HepG2 (cell line): Measurements from ENCODE around the gene FAM209A. TPM values are rescaled to one million over a fixed set of nuclear protein-coding genes. Genes with fewer than 3 reads are reported as not detected.

ENCODE experiments used
- ATAC-seq: fragments of 200-7000 bp; cut with Tn5 transposase; 3 replicates; pipeline ENCODE4 v1.9.1; 2020; ENCODE audit warnings: mild to moderate bottlenecking, moderate library complexity
- BruUV-seq: library from RNA; stranded (reverse); fragments of 400-500 nt; replicated peaks from 2 replicates; lab custom pipeline; 2021; lab: Mats Ljungman, UMichigan
- CTCF ChIA-PET: fragments of 300-600 bp; formaldehyde crosslinking; extraction: SDS; loops from one replicate; lab custom pipeline; 2021; ENCODE audit warnings: low total read pairs, inconsistent platforms, low intra/inter-chr PET ratio; lab: Yijun Ruan, JAX
- POLR2A ChIA-PET: fragments of 350-600 bp; sonication (Branson Sonifier 250); formaldehyde crosslinking; loops from one replicate; lab custom pipeline; 2020; ENCODE audit warnings: antibody characterized with exemption, inconsistent platforms; lab: Yijun Ruan, JAX
- DNase-seq: peaks from one replicate; pipeline ENCODE4 v3.0.0-alpha.2; 2015; ENCODE audit warnings: low spot score
- FAIRE-seq: peaks from 3 replicates; lab custom pipeline; 2011; peaks lifted over from hg19 to GRCh38; lab: Jason Lieb, UNC
- H2AFZ ChIP-seq: one replicate; pipeline ENCODE4 v1.6.1; 2011; ENCODE audit warnings: low read length, inconsistent platforms
- H3K27ac ChIP-seq: fragments of 300-600 bp; 3 replicates; pipeline ENCODE4 v1.8.0; 2011; ENCODE audit warnings: mixed run types, mild to moderate bottlenecking, mixed read lengths, low read length, inconsistent platforms; ENCODE audit not compliant: insufficient read depth; ENCODE audit errors: extremely low read length
- H3K27me3 ChIP-seq, 2 experiments: fragments of 200-600 bp in 1 of 2; 2 replicates in 1 of 2; 3 replicates in 1 of 2; pipeline versions ENCODE4 v1.6.0 to v1.8.0; 2011; ENCODE audit warnings: low read length in 2 of 2, mild to moderate bottlenecking in 2 of 2, moderate library complexity in 2 of 2, inconsistent platforms in 1 of 2; ENCODE audit not compliant: insufficient read depth in 2 of 2, control insufficient read depth in 1 of 2
- H3K36me3 ChIP-seq, 2 experiments: fragments of 200-600 bp in 1 of 2; replicated peaks in 1 of 2; 2 replicates in 1 of 2; 3 replicates in 1 of 2; pipeline versions ENCODE4 v1.5.1 to v1.8.0; 2011; ENCODE audit warnings: low read length in 2 of 2, inconsistent platforms in 1 of 2; ENCODE audit not compliant: insufficient read depth in 2 of 2, control insufficient read depth in 1 of 2
- H3K4me1 ChIP-seq: 2 replicates; pipeline ENCODE4 v1.5.1; 2012; ENCODE audit warnings: low read length, inconsistent platforms; ENCODE audit not compliant: insufficient read depth
- H3K4me2 ChIP-seq: 2 replicates; pipeline ENCODE4 v1.6.0; 2011; ENCODE audit warnings: low read depth, low read length, inconsistent platforms
- H3K4me3 ChIP-seq, 3 experiments: fragments of 200-600 bp in 1 of 3; sonication (generic), shearing (Covaris generic) in 1 of 3; replicated peaks in 1 of 3; 2 replicates each; pipeline ENCODE4 v1.5.1; 2011 to 2016; ENCODE audit warnings: low read length in 3 of 3, inconsistent platforms in 2 of 3, low read depth in 2 of 3, mild to moderate bottlenecking in 2 of 3, control low read depth in 1 of 3, mixed read lengths in 1 of 3; ENCODE audit not compliant: insufficient read depth in 1 of 3
- H3K79me2 ChIP-seq: one replicate; pipeline ENCODE4 v1.6.1; 2011; ENCODE audit warnings: low read length, inconsistent platforms; ENCODE audit not compliant: insufficient read depth
- H3K9ac ChIP-seq: 2 replicates; pipeline ENCODE4 v1.6.0; 2011; ENCODE audit warnings: mild to moderate bottlenecking, low read depth, low read length, inconsistent platforms; ENCODE audit not compliant: insufficient read depth
- H3K9me3 ChIP-seq: 2 replicates; pipeline ENCODE4 v1.5.1; 2012; ENCODE audit warnings: mild to moderate bottlenecking, low read length
- H4K20me1 ChIP-seq: 2 replicates; pipeline ENCODE4 v1.6.0; 2011; ENCODE audit warnings: inconsistent platforms, mild to moderate bottlenecking, low read length, moderate library complexity; ENCODE audit not compliant: insufficient read depth
- ERF ChIP-seq: IDR thresholded peaks from 2 replicates; pipeline ENCODE4 v1.6.1; 2018; ENCODE audit warnings: missing biosample characterization, missing genetic modification reagents
- LBX2 ChIP-seq: sonication (generic); formaldehyde crosslinking; IDR thresholded peaks from 2 replicates; pipeline ENCODE4 v1.5.0; 2020; ENCODE audit warnings: missing genetic modification reagents, mild to moderate bottlenecking, borderline replicate concordance
- STAT5B ChIP-seq: sonication (generic); formaldehyde crosslinking; IDR thresholded peaks from 2 replicates; pipeline ENCODE4 v1.4.0; 2020; ENCODE audit warnings: missing genetic modification reagents
- TCF12 ChIP-seq, 2 experiments: fragments of 450-650 bp in 1 of 2; sonication (generic) in 1 of 2; formaldehyde crosslinking in 1 of 2; IDR thresholded peaks; 2 replicates each; pipeline versions ENCODE4 v1.6.1 to v1.8.0; 2017 to 2022; ENCODE audit warnings: antibody characterized with exemption in 1 of 2, mild to moderate bottlenecking in 1 of 2, missing genetic modification reagents in 1 of 2, moderate library complexity in 1 of 2
- U2AF1 ChIP-seq: fragments of 200-400 bp; formaldehyde crosslinking; optimal IDR thresholded peaks from 2 replicates; pipeline ENCODE3; 2017; ENCODE audit warnings: mild to moderate bottlenecking, low read depth, low read length
- ZNF12 ChIP-seq: sonication (generic); formaldehyde crosslinking; IDR thresholded peaks from 2 replicates; pipeline ENCODE4 v1.5.0; 2020; ENCODE audit warnings: missing genetic modification reagents
- ZNF432 ChIP-seq: sonication (generic); formaldehyde crosslinking; IDR thresholded peaks from 2 replicates; pipeline ENCODE4 v1.5.0; 2020; ENCODE audit warnings: missing genetic modification reagents, mild to moderate bottlenecking, borderline replicate concordance
- ZNF484 ChIP-seq: sonication (generic); formaldehyde crosslinking; IDR thresholded peaks from 2 replicates; pipeline ENCODE4 v1.5.1; 2020; ENCODE audit warnings: mild to moderate bottlenecking, low read depth, missing genetic modification reagents, borderline replicate concordance
- ZNF572 ChIP-seq: sonication (generic); formaldehyde crosslinking; IDR thresholded peaks from 2 replicates; pipeline ENCODE4 v1.5.1; 2020; ENCODE audit warnings: mild to moderate bottlenecking, missing genetic modification reagents
- ZNF619 ChIP-seq: sonication (generic); formaldehyde crosslinking; IDR thresholded peaks from 2 replicates; pipeline ENCODE4 v1.4.0; 2020; ENCODE audit warnings: mild to moderate bottlenecking, missing genetic modification reagents
- ZNF691 ChIP-seq: sonication (generic); formaldehyde crosslinking; IDR thresholded peaks from 2 replicates; pipeline ENCODE4 v1.4.0; 2020; ENCODE audit warnings: missing genetic modification reagents, low read depth, mild to moderate bottlenecking, borderline replicate concordance
- WGBS: methylation state at CpG from one replicate; pipeline ENCODE4 v1.1.6; 2017; ENCODE audit warnings: low lambda C conversion rate; 5-methylcytosine and 5-hydroxymethylcytosine counted together
- in situ Hi-C: cut with HindIII; loops from 2 replicates; pipeline ENCODE4 v1.10.0; 2017; ENCODE audit warnings: low pct_unique_long_range_greater_than_20kb; ENCODE audit not compliant: extremely low pct_ligation_motif_present
- intact Hi-C: fragments of 100-400 bp; cut with micrococcal nuclease; formaldehyde crosslinking; loops from one replicate; pipeline ENCODE4 v1.10.0; 2022; ENCODE audit not compliant: unreplicated experiment
- polyA plus RNA-seq, 8 experiments: library from polyadenylated mRNA; depleted of rRNA in 3 of 8; stranded (reverse) in 7 of 8; unstranded in 1 of 8; fragments of >200 nt; fragmentation: Illumina TruSeq in 4 of 8; extraction: Trizol in 4 of 8; gene quantifications; 2 replicates each; pipeline versions ENCODE4 v1.2.1 to v1.2.3, GENCODE V29; 2011 to 2016; ENCODE audit warnings: low read depth in 4 of 8, missing spikeins in 1 of 8, mixed read lengths in 1 of 8; ENCODE audit not compliant: insufficient read depth in 1 of 8
- total RNA-seq, 5 experiments: library from RNA; depleted of rRNA; stranded (reverse); fragments of >200 nt; fragmentation: Illumina TruSeq; extraction: Trizol; gene quantifications; 2 replicates each; pipeline ENCODE4 v1.2.3, GENCODE V29; 2016; ENCODE audit warnings: low read depth in 1 of 5

FAM209A gene
- total and polyA plus RNA-seq, 2 of the 13 experiments (the other 11 are each of a cell fraction or from before 2014, with no cell fraction given), result 0.15 to 0.36 TPM

GRCh38 chr20:56506103-56506502 lies 18.4 kb upstream of the FAM209A start:
- H3K4me1 ChIP-seq, result no peaks in the 10 kb centered on the region
- in situ Hi-C loops (no loop called here), intact Hi-C loops (no loop called here)
- H3K27ac ChIP-seq, result no peak overlapping the region
- no peak for ATAC-seq
- ChIA-PET POLR2A (no interaction called here), CTCF (no interaction called here)
- no peaks in the 10 kb centered on the region for H3K27me3 ChIP-seq
- no peak overlapping the region for H2AFZ ChIP-seq
- no peak for DNase-seq
- WGBS, result 65% methylated on average over 3 of the region's 3 CpGs
- no TSS peak for BruUV-seq
- TF ChIP-seq ERF, result no peak
- no peak for TF ChIP-seq ZNF619 (CRISPR knock-in tag)
- TF ChIP-seq ZNF572 (CRISPR knock-in tag), result no peak
- TF ChIP-seq U2AF1, result no peak
- TF ChIP-seq LBX2 (CRISPR knock-in tag), result no peak
- TF ChIP-seq ZNF484 (CRISPR knock-in tag), result no peak
- TF ChIP-seq STAT5B (CRISPR knock-in tag), result no peak
- no peak for TF ChIP-seq TCF12 (IDR thresholded peaks at IDR 0.05)
- no peak for TF ChIP-seq TCF12 (CRISPR knock-in tag; IDR thresholded peaks at IDR 0.05)
- no peak for TF ChIP-seq ZNF12 (CRISPR knock-in tag)
- no peak for TF ChIP-seq ZNF432 (CRISPR knock-in tag)
- no peak for TF ChIP-seq ZNF691 (CRISPR knock-in tag)
- H3K4me3 ChIP-seq, result no peak overlapping the region
- no peak for FAIRE-seq
- no peak overlapping the region for H3K4me2 ChIP-seq
- no peaks in the 10 kb centered on the region for H3K9me3 ChIP-seq
- H3K36me3 ChIP-seq, result peaks cover 5 to 27% of the 10 kb centered on the region in 2 experiments; a peak in 4 of 5 replicates
- H4K20me1 ChIP-seq, result no peaks in the 10 kb centered on the region
- H3K79me2 ChIP-seq, result no peaks in the 10 kb centered on the region
- no peak overlapping the region for H3K9ac ChIP-seq
